ENCODE measurements around the gene ST13. TPM values are rescaled to one million over a fixed set of nuclear protein-coding genes. Genes with fewer than 3 reads are reported as not detected.

The ST13 gene
- total RNA-seq, 4 donors from 2014 or later, result 39.6 to 113 (median 79.7) TPM

GRCh38 chr22:40844951-40845350, 11.5 kb downstream of the ST13 start:
- 94 to 95% methylated on average over 3 of the region's 3 CpGs for WGBS, 2 donors (ENCODE audit: low coverage in 1 of 2)
- H3K36me3 ChIP-seq, result peaks cover 0 to 83% (median 33%) of the 10 kb centered on the region in 4 donors

GRCh38 chr22:40838486-40838885, 18.0 kb downstream of the ST13 start:
- H3K4me1 ChIP-seq, result peaks cover 0 to 6% (median 2%) of the 10 kb centered on the region in 4 donors
- TF ChIP-seq POLR2A (IDR thresholded peaks at IDR 0.05) (no peak), CTCF (IDR thresholded peaks at IDR 0.05) (no peak), EP300 (IDR thresholded peaks at IDR 0.05; ENCODE audit: low read depth) (no peak)
- no peak overlapping the region for H3K27ac ChIP-seq
- intact Hi-C loops (cut with DNase I; ENCODE audit: low total_unique reads), result no loop called here
- DNase-seq, result no peak
- WGBS, 2 donors (ENCODE audit: low coverage in 1 of 2), result 72 to 78% methylated on average over 3 of the region's 3 CpGs
- no peaks in the 10 kb centered on the region for H3K9me3 ChIP-seq
- H3K36me3 ChIP-seq, result peaks cover 0 to 77% (median 28%) of the 10 kb centered on the region in 4 donors
- no peaks in the 10 kb centered on the region for H3K27me3 ChIP-seq
- in situ Hi-C loops (cut with MboI; ENCODE audit: low pct_ligation_motif_present in 1 of 4, low pct_unique_long_range_greater_than_20kb in 1 of 4, low sequenced_read_pairs in 3 of 4), result no loop called here
- no peak overlapping the region for H3K4me3 ChIP-seq

More at GRCh38 chr22:40844951-40845350, 11.5 kb downstream of the ST13 start:
- no peak for DNase-seq
- no peaks in the 10 kb centered on the region for H3K9me3 ChIP-seq
- intact Hi-C loops (cut with DNase I; ENCODE audit: low total_unique reads), result no loop called here
- TF ChIP-seq POLR2A (IDR thresholded peaks at IDR 0.05) (no peak), EP300 (IDR thresholded peaks at IDR 0.05; ENCODE audit: low read depth) (no peak), CTCF (IDR thresholded peaks at IDR 0.05) (no peak), POLR2AphosphoS5 (IDR thresholded peaks at IDR 0.05) (no peak)
- H3K27ac ChIP-seq, result no peak overlapping the region
- H3K4me1 ChIP-seq, result no peaks in the 10 kb centered on the region
- H3K4me3 ChIP-seq, result no peak overlapping the region
- in situ Hi-C loops (cut with MboI; ENCODE audit: low pct_ligation_motif_present in 1 of 4, low pct_unique_long_range_greater_than_20kb in 1 of 4, low sequenced_read_pairs in 3 of 4), result no loop called here
- no peaks in the 10 kb centered on the region for H3K27me3 ChIP-seq

GRCh38 chr22:40834619-40835018, 21.8 kb downstream of the ST13 start:
- in situ Hi-C loops (cut with MboI; ENCODE audit: low pct_ligation_motif_present in 1 of 4, low pct_unique_long_range_greater_than_20kb in 1 of 4, low sequenced_read_pairs in 3 of 4) (no loop called here), intact Hi-C loops (cut with DNase I; ENCODE audit: low total_unique reads) (no loop called here)
- WGBS, 2 donors (ENCODE audit: low coverage in 1 of 2), result 91 to 98% methylated on average over 3 of the region's 3 CpGs
- Histone ChIP-seq H3K36me3 (peaks cover 0 to 78% (median 29%) of the 10 kb centered on the region in 4 donors), H3K4me3 (no peak overlapping the region), H3K27ac (no peak overlapping the region), H3K27me3 (no peaks in the 10 kb centered on the region), H3K4me1 (peaks cover 0 to 8% (median 3%) of the 10 kb centered on the region in 4 donors), H3K9me3 (no peaks in the 10 kb centered on the region)
- no peak for TF ChIP-seq POLR2AphosphoS5 (IDR thresholded peaks at IDR 0.05)
- no peak for TF ChIP-seq POLR2A (IDR thresholded peaks at IDR 0.05)
- no peak for TF ChIP-seq CTCF (IDR thresholded peaks at IDR 0.05)
- no peak for TF ChIP-seq EP300 (IDR thresholded peaks at IDR 0.05; ENCODE audit: low read depth)
- DNase-seq, result no peak

GRCh38 chr22:40829131-40829530, 27.3 kb downstream of the ST13 start:
- Histone ChIP-seq H3K36me3 (peaks cover 0 to 80% (median 24%) of the 10 kb centered on the region in 4 donors), H3K9me3 (no peaks in the 10 kb centered on the region), H3K27me3 (no peaks in the 10 kb centered on the region), H3K27ac (no peak overlapping the region), H3K4me1 (peaks cover 0 to 3% (median 0%) of the 10 kb centered on the region in 4 donors), H3K4me3 (no peak overlapping the region)
- no peak for DNase-seq
- intact Hi-C loops (cut with DNase I; ENCODE audit: low total_unique reads) (no loop called here), in situ Hi-C loops (cut with MboI; ENCODE audit: low pct_ligation_motif_present in 1 of 4, low pct_unique_long_range_greater_than_20kb in 1 of 4, low sequenced_read_pairs in 3 of 4) (no loop called here)
- WGBS, 2 donors (ENCODE audit: low coverage in 1 of 2), result 83 to 88% methylated on average over 6 of the region's 6 CpGs
- TF ChIP-seq POLR2A (IDR thresholded peaks at IDR 0.05) (no peak), EP300 (IDR thresholded peaks at IDR 0.05; ENCODE audit: low read depth) (no peak), POLR2AphosphoS5 (IDR thresholded peaks at IDR 0.05) (no peak), CTCF (IDR thresholded peaks at IDR 0.05) (no peak)

Data from transverse colon (tissue), 4 donors.